Keratinocyte (primary cell): ENCODE results near the gene SRA1. TPM values are rescaled to one million over a fixed set of nuclear protein-coding genes. Genes with fewer than 3 reads are reported as not detected.

ENCODE experiments used
- DNase-seq: peaks from one replicate; pipeline ENCODE4 v3.0.0-alpha.2; 2011; ENCODE audit warnings: low read depth, missing footprints, low spot score
- FAIRE-seq: peaks from 2 replicates; lab custom pipeline; 2011; peaks lifted over from hg19 to GRCh38; lab: Jason Lieb, UNC
- H2AFZ ChIP-seq: 2 replicates; pipeline ENCODE4 v1.6.0; 2012; ENCODE audit warnings: low read length, control low read depth, inconsistent platforms; ENCODE audit not compliant: control insufficient read depth
- H3K27ac ChIP-seq: 2 replicates; pipeline ENCODE4 v1.5.1; 2011; ENCODE audit warnings: low read length; ENCODE audit not compliant: control insufficient read depth, insufficient read depth
- H3K27me3 ChIP-seq: 3 replicates; pipeline ENCODE4 v1.6.0; 2011; ENCODE audit warnings: low read length; ENCODE audit not compliant: control insufficient read depth, insufficient read depth; ENCODE audit errors: extremely low read depth
- H3K36me3 ChIP-seq, 2 experiments: 2 replicates in 1 of 2; 3 replicates in 1 of 2; pipeline ENCODE4 v1.5.1; 2011; ENCODE audit warnings: low read length in 2 of 2, mild to moderate bottlenecking in 1 of 2; ENCODE audit not compliant: control insufficient read depth in 2 of 2, insufficient read depth in 2 of 2; ENCODE audit errors: extremely low read depth in 1 of 2
- H3K4me1 ChIP-seq: 3 replicates; pipeline ENCODE4 v1.5.1; 2011; ENCODE audit warnings: low read length; ENCODE audit not compliant: control insufficient read depth, insufficient read depth; ENCODE audit errors: extremely low read depth
- H3K4me2 ChIP-seq: 3 replicates; pipeline ENCODE4 v1.6.0; 2011; ENCODE audit warnings: low read depth, low read length; ENCODE audit not compliant: control insufficient read depth, insufficient read depth; ENCODE audit errors: extremely low read depth
- H3K4me3 ChIP-seq, 3 experiments: fragments of 200-600 bp in 1 of 3; sonication (generic) in 1 of 3; 2 replicates in 2 of 3; 3 replicates in 1 of 3; pipeline ENCODE4 v1.5.1; 2011 to 2016; ENCODE audit warnings: low read length in 3 of 3, mild to moderate bottlenecking in 3 of 3, control low read depth in 2 of 3, inconsistent platforms in 1 of 3, low read depth in 1 of 3, mixed read lengths in 1 of 3, mixed run types in 1 of 3, moderate library complexity in 1 of 3; ENCODE audit not compliant: control insufficient read depth in 2 of 3, insufficient read depth in 2 of 3; ENCODE audit errors: extremely low read depth in 1 of 3
- H3K79me2 ChIP-seq: 2 replicates; pipeline ENCODE4 v1.6.0; 2012; ENCODE audit warnings: low read length; ENCODE audit not compliant: control insufficient read depth, insufficient read depth
- H3K9ac ChIP-seq: 3 replicates; pipeline ENCODE4 v1.6.0; 2011; ENCODE audit warnings: low read length; ENCODE audit not compliant: control insufficient read depth, insufficient read depth; ENCODE audit errors: extremely low read depth
- H3K9me1 ChIP-seq: 3 replicates; pipeline ENCODE4 v1.6.0; 2011; ENCODE audit warnings: low read length; ENCODE audit not compliant: control insufficient read depth, insufficient read depth; ENCODE audit errors: extremely low read depth
- H3K9me3 ChIP-seq: 2 replicates; pipeline ENCODE4 v1.5.1; 2012; ENCODE audit warnings: low read depth, low read length; ENCODE audit not compliant: control insufficient read depth
- H4K20me1 ChIP-seq: 3 replicates; pipeline ENCODE4 v1.6.0; 2011; ENCODE audit warnings: low read length; ENCODE audit not compliant: control insufficient read depth, insufficient read depth; ENCODE audit errors: extremely low read depth
- CTCF ChIP-seq, 3 experiments: IDR thresholded peaks in 1 of 3; conservative IDR thresholded peaks in 1 of 3; optimal IDR thresholded peaks in 1 of 3; 2 replicates in 2 of 3; 3 replicates in 1 of 3; pipeline versions ENCODE3 to v1.5.1; 2011; ENCODE audit warnings: low read length in 3 of 3, mild to moderate bottlenecking in 3 of 3, moderate library complexity in 2 of 3, control low read depth in 1 of 3, inconsistent platforms in 1 of 3; ENCODE audit not compliant: insufficient read depth in 2 of 3; ENCODE audit errors: extremely low read depth in 1 of 3
- EZH2 ChIP-seq: IDR thresholded peaks from one replicate; pipeline ENCODE4 v1.6.1; 2012; ENCODE audit warnings: inconsistent platforms, mild to moderate bottlenecking, low read length, moderate library complexity
- dilution Hi-C: fragments of 300-500 bp; cut with MboI; formaldehyde crosslinking; loops from one replicate; pipeline ENCODE4 v1.7.0; 2020; ENCODE audit warnings: low sequenced_read_pairs; ENCODE audit not compliant: extremely low pct_ligation_motif_present
- polyA plus RNA-seq, 5 experiments: library from polyadenylated mRNA; depleted of rRNA in 3 of 5; stranded (reverse) in 3 of 5; stranded (forward) in 1 of 5; unstranded in 1 of 5; fragments of >200 nt; gene quantifications; 1 replicate in 1 of 5; 2 replicates in 3 of 5; 3 replicates in 1 of 5; pipeline versions ENCODE4 v1.2.1 to v1.2.3, GENCODE V29; 2011 to 2012; ENCODE audit warnings: missing spikeins in 2 of 5, low read depth in 1 of 5, low replicate concordance in 1 of 5

The SRA1 gene
- polyA plus RNA-seq, 1 donor (not counting 4 experiments of a cell fraction or from before 2014, with no cell fraction given), result 32.4 TPM

- dilution Hi-C loops, result no loop called here
- Histone ChIP-seq H3K9me3 (no peaks in the 10 kb centered on the region), H3K36me3 (no peaks in the 10 kb centered on the region), H3K79me2 (no peaks in the 10 kb centered on the region), H3K9me1 (no peaks in the 10 kb centered on the region), H3K27me3 (no peaks in the 10 kb centered on the region), H3K9ac (no peak overlapping the region), H3K27ac (no peak overlapping the region), H3K4me2 (no peak overlapping the region), H2AFZ (no peak overlapping the region), H3K4me3 (no peak overlapping the region), H3K4me1 (no peaks in the 10 kb centered on the region), H4K20me1 (no peaks in the 10 kb centered on the region)
- TF ChIP-seq CTCF (optimal IDR thresholded peaks at IDR 0.05 in 1 of 3, IDR thresholded peaks at IDR 0.05 in 1 of 3, conservative IDR thresholded peaks at IDR 0.05 in 1 of 3; ENCODE audit: extremely low read depth in 1 of 3, insufficient read depth in 2 of 3, low read length in 3 of 3) (no peak), EZH2 (no peak)
- FAIRE-seq, result no peak
- no peak for DNase-seq
Measured at GRCh38 chr5:140602147-140602546, 44.9 kb upstream of the SRA1 start.

- no peak for FAIRE-seq
- no peak for DNase-seq
- no peak overlapping the region for H3K4me2 ChIP-seq
- no peaks in the 10 kb centered on the region for H3K4me1 ChIP-seq
- H3K27me3 ChIP-seq, result no peaks in the 10 kb centered on the region
- TF ChIP-seq EZH2 (no peak), CTCF (optimal IDR thresholded peaks at IDR 0.05 in 1 of 3, IDR thresholded peaks at IDR 0.05 in 1 of 3, conservative IDR thresholded peaks at IDR 0.05 in 1 of 3; ENCODE audit: extremely low read depth in 1 of 3, insufficient read depth in 2 of 3, low read length in 3 of 3) (no peak)
- no peak overlapping the region for H2AFZ ChIP-seq
- no peaks in the 10 kb centered on the region for H3K36me3 ChIP-seq
- H3K9me3 ChIP-seq, result no peaks in the 10 kb centered on the region
- no peaks in the 10 kb centered on the region for H4K20me1 ChIP-seq
- H3K9ac ChIP-seq, result no peak overlapping the region
- H3K27ac ChIP-seq, result no peak overlapping the region
- H3K9me1 ChIP-seq, result no peaks in the 10 kb centered on the region
- no peaks in the 10 kb centered on the region for H3K79me2 ChIP-seq
- no peak overlapping the region for H3K4me3 ChIP-seq
- dilution Hi-C loops, result no loop called here
Measured at GRCh38 chr5:140600096-140600495, 42.8 kb upstream of the SRA1 start.
